A673 (cell line): ENCODE data around the gene B3GAT2.

Source experiments
- CTCF ChIP-seq: fragments of 300-800, 200-600 bp; sonication (generic); conservative IDR thresholded peaks from 2 replicates; pipeline ENCODE4 v1.5.1; 2017; ENCODE audit warnings: low read depth, mild to moderate bottlenecking, antibody characterized with exemption, low read length, moderate library complexity, mixed read lengths
- EZH2 ChIP-seq: fragments of 200-600 bp; sonication (generic); IDR thresholded peaks from 2 replicates; pipeline ENCODE4 v1.6.1; 2017; ENCODE audit warnings: borderline replicate concordance, low read depth, mild to moderate bottlenecking, mixed read lengths, antibody characterized with exemption, low read length; ENCODE audit not compliant: poor library complexity, severe bottlenecking

GRCh38 chr6:70844301-70844700 lies 112.6 kb downstream of the B3GAT2 start:
- TF ChIP-seq EZH2 = no peak
- TF ChIP-seq CTCF = no peak
